ENCODE measurements around the gene SRGAP3.

GRCh38 chr3:9020426-9020825, 229.0 kb downstream of the SRGAP3 start:
- TF ChIP-seq CTCF (conservative IDR thresholded peaks at IDR 0.05; ENCODE audit: low read length) (no peak), EZH2phosphoT487 (IDR thresholded peaks at IDR 0.05; ENCODE audit: borderline replicate concordance) (no peak)

All from Loucy (cell line).